GM23338 (cell line): Measurements from ENCODE around the gene MCRIP1. TPM values are rescaled to one million over a fixed set of nuclear protein-coding genes. Genes with fewer than 3 reads are reported as not detected.

ENCODE experiments used
- ATAC-seq: fragments of 200-7000 bp; cut with Tn5 transposase; 3 replicates; pipeline ENCODE4 v1.9.1; 2020
- DNase-seq: peaks from one replicate; pipeline ENCODE4 v3.0.0-alpha.2; 2015; ENCODE audit warnings: low spot score
- H2AFZ ChIP-seq: fragments of 200-600 bp; sonication (generic); 2 replicates; pipeline ENCODE4 v1.8.0; 2016; ENCODE audit warnings: antibody characterized with exemption, mild to moderate bottlenecking, moderate library complexity
- H3F3A ChIP-seq: fragments of 200-600 bp; sonication (generic); replicated peaks from 2 replicates; pipeline ENCODE4 v1.8.0; 2017; ENCODE audit warnings: antibody characterized with exemption, mixed run types, low read depth
- H3K27ac ChIP-seq: fragments of 200-600 bp; sonication (generic); 2 replicates; pipeline ENCODE4 v1.6.1; 2016; ENCODE audit warnings: low read depth
- H3K27me3 ChIP-seq: fragments of 200-600 bp; sonication (generic); 2 replicates; pipeline ENCODE4 v1.8.0; 2016; ENCODE audit warnings: mild to moderate bottlenecking, mixed run types, moderate library complexity; ENCODE audit not compliant: insufficient read depth
- H3K36me3 ChIP-seq: fragments of 200-600 bp; sonication (generic); 2 replicates; pipeline ENCODE4 v1.8.0; 2016; ENCODE audit warnings: mild to moderate bottlenecking; ENCODE audit not compliant: insufficient read depth
- H3K4me1 ChIP-seq: fragments of 200-600 bp; sonication (generic); 2 replicates; pipeline ENCODE4 v1.8.0; 2016; ENCODE audit warnings: mild to moderate bottlenecking, moderate library complexity; ENCODE audit not compliant: insufficient read depth
- H3K4me2 ChIP-seq: fragments of 200-600 bp; sonication (generic); 2 replicates; pipeline ENCODE4 v1.7.1; 2017; ENCODE audit warnings: mixed run types
- H3K4me3 ChIP-seq: fragments of 200-600 bp; sonication (generic); 2 replicates; pipeline ENCODE4 v1.6.1; 2016; ENCODE audit warnings: mixed run types
- H3K79me2 ChIP-seq: fragments of 200-600 bp; sonication (generic); replicated peaks from 2 replicates; pipeline ENCODE4 v1.8.0; 2017; ENCODE audit warnings: mild to moderate bottlenecking; ENCODE audit not compliant: insufficient read depth
- H3K9me2 ChIP-seq: fragments of 200-600 bp; sonication (generic); 2 replicates; pipeline ENCODE4 v1.8.0; 2017; ENCODE audit not compliant: insufficient read depth
- H4K20me1 ChIP-seq: fragments of 200-600 bp; sonication (generic); replicated peaks from 2 replicates; pipeline ENCODE4 v1.8.0; 2017; ENCODE audit warnings: mild to moderate bottlenecking; ENCODE audit not compliant: insufficient read depth
- H3K27ac Mint-ChIP-seq: 2 replicates; pipeline ENCODE4 v1.8.0; 2020; ENCODE audit warnings: inconsistent platforms, mild to moderate bottlenecking, moderate library complexity, mixed read lengths
- H3K27me3 Mint-ChIP-seq: 3 replicates; pipeline ENCODE4 v1.8.0; 2022; ENCODE audit warnings: low read depth, mild to moderate bottlenecking, moderate library complexity, mixed read lengths, inconsistent platforms; ENCODE audit not compliant: insufficient read depth, poor library complexity
- H3K36me3 Mint-ChIP-seq: 3 replicates; pipeline ENCODE4 v1.8.0; 2021; ENCODE audit warnings: low read depth, mild to moderate bottlenecking, inconsistent platforms, moderate library complexity, mixed read lengths
- H3K4me1 Mint-ChIP-seq: 3 replicates; pipeline ENCODE4 v1.8.0; 2020; ENCODE audit warnings: mild to moderate bottlenecking, inconsistent platforms, mixed read lengths
- H3K4me3 Mint-ChIP-seq: 3 replicates; pipeline ENCODE4 v1.8.0; 2021; ENCODE audit warnings: moderate library complexity, mild to moderate bottlenecking, inconsistent platforms, mixed read lengths
- H3K9me3 Mint-ChIP-seq: 3 replicates; pipeline ENCODE4 v1.8.0; 2020; ENCODE audit warnings: moderate library complexity, mild to moderate bottlenecking, inconsistent platforms, mixed read lengths
- CREB1 ChIP-seq: fragments of 250-450 bp; sonication (Bioruptor Pico); IDR thresholded peaks from 2 replicates; pipeline ENCODE4 v1.5.0; 2020; ENCODE audit warnings: low read depth, mild to moderate bottlenecking, moderate library complexity
- CTCF ChIP-seq, 2 experiments: fragments of 200-600 bp in 1 of 2; sonication (generic) in 1 of 2; conservative IDR thresholded peaks; 2 replicates each; pipeline versions ENCODE4 v1.5.1 to v1.6.1; 2016 to 2017; ENCODE audit warnings: antibody characterized with exemption in 2 of 2, low read depth in 2 of 2, mild to moderate bottlenecking in 2 of 2, moderate library complexity in 1 of 2
- EZH2 ChIP-seq: fragments of 200-600 bp; sonication (generic); IDR thresholded peaks from one replicate; pipeline ENCODE4 v1.8.0; 2017; ENCODE audit warnings: antibody characterized with exemption, mild to moderate bottlenecking, low read depth; ENCODE audit not compliant: unreplicated experiment
- JUNB ChIP-seq: IDR thresholded peaks from one replicate; pipeline ENCODE4 v1.6.1; 2016; ENCODE audit warnings: antibody characterized with exemption; ENCODE audit not compliant: unreplicated experiment
- NANOG ChIP-seq: IDR thresholded peaks from 2 replicates; pipeline ENCODE4 v1.6.1; 2016; ENCODE audit warnings: antibody characterized with exemption, borderline replicate concordance
- POLR2AphosphoS5 ChIP-seq: IDR thresholded peaks from 2 replicates; pipeline ENCODE4 v1.6.1; 2016; ENCODE audit warnings: antibody characterized with exemption, low read depth
- ZNF114 ChIP-seq: fragments of 250-450 bp; sonication (Bioruptor Pico); IDR thresholded peaks from 2 replicates; pipeline ENCODE4 v1.5.0; 2020; ENCODE audit warnings: mild to moderate bottlenecking, moderate library complexity
- polyA plus RNA-seq: library from polyadenylated mRNA; unstranded; fragments of >200 nt; fragmentation: Nextera tagmentation; extraction: Ambion mirVana; gene quantifications from 2 replicates; pipeline ENCODE4 v1.2.1, GENCODE V29; 2016
- total RNA-seq: library from RNA; depleted of rRNA; stranded (reverse); fragments of >200 nt; shearing (Covaris generic); gene quantifications from 2 replicates; pipeline ENCODE4 v1.2.3, GENCODE V29; 2014

The MCRIP1 gene
- total and polyA plus RNA-seq, 2 experiments from 2014 or later, result 85.2 to 101 TPM

DNA sequence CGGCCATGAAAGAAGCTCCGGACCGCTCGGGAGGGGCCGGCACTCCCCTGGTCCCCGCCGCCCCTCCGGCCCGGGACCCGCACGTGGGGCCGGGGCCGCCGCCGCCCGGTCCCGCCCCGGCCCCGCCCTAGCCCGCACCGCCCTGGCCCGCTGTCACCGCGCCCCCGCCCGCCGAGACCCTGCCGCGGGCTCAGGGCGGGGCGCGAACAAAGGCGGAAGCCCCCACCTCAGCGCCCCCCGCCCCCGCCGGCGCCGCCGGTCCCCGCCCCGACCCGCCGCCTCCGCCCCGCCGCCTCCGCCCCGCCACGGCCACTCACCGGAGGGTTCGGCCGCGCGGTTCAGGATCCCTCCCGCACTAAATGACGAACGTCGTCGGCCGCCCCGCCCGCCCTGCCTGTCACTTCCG, 37.9 kb upstream of the MCRIP1 start, which contains the start of gene ARHGDIA:
TSS of gene ARHGDIA (minus strand) at position 357 of the 406 bp plus-strand sequence. CDS start 1,407 bp downstream, outside the sequence.
- ATAC-seq, result peak; percentile 3; the same call in 2 of the 3 replicates
- Mint-ChIP-seq H3K4me1 (peaks cover 22% of the 10 kb centered on the region), H3K4me3 (peak within 1 kb of the TSS; percentile 84), H3K27ac (peak within 1 kb of the TSS; percentile 91; the same call in 1 of the 2 replicates), H3K36me3 (peaks cover 8% of the 10 kb centered on the region; the same call in 2 of the 3 replicates), H3K27me3 (peaks cover 46% of the 10 kb centered on the region), H3K9me3 (no peaks in the 10 kb centered on the region; the same call in 2 of the 3 replicates)
- H3K27me3 ChIP-seq, result no peaks in the 10 kb centered on the region
- H3K36me3 ChIP-seq, result no peaks in the 10 kb centered on the region
- peak within 1 kb of the TSS; percentile 96 for H3K4me3 ChIP-seq
- peaks cover 4% of the 10 kb centered on the region; the same call in 1 of the 2 replicates for H4K20me1 ChIP-seq
- TF ChIP-seq JUNB (no peak), CREB1 (CRISPR knock-in tag) (peak; percentile 70)
- peak within 1 kb of the TSS; percentile 79 for H3K27ac ChIP-seq
- H2AFZ ChIP-seq, result peak within 1 kb of the TSS; percentile 87
- peak within 1 kb of the TSS; percentile 94 for H3K4me2 ChIP-seq
- DNase-seq, result no peak
- peaks cover 38% of the 10 kb centered on the region for H3F3A ChIP-seq
- H3K9me2 ChIP-seq, result no peaks in the 10 kb centered on the region
- H3K4me1 ChIP-seq, result peaks cover 12% of the 10 kb centered on the region
- 0 out of 2 replicates have a peak, but pooled peaks cover 4% of the 10 kb centered on the region for H3K79me2 ChIP-seq

DNA sequence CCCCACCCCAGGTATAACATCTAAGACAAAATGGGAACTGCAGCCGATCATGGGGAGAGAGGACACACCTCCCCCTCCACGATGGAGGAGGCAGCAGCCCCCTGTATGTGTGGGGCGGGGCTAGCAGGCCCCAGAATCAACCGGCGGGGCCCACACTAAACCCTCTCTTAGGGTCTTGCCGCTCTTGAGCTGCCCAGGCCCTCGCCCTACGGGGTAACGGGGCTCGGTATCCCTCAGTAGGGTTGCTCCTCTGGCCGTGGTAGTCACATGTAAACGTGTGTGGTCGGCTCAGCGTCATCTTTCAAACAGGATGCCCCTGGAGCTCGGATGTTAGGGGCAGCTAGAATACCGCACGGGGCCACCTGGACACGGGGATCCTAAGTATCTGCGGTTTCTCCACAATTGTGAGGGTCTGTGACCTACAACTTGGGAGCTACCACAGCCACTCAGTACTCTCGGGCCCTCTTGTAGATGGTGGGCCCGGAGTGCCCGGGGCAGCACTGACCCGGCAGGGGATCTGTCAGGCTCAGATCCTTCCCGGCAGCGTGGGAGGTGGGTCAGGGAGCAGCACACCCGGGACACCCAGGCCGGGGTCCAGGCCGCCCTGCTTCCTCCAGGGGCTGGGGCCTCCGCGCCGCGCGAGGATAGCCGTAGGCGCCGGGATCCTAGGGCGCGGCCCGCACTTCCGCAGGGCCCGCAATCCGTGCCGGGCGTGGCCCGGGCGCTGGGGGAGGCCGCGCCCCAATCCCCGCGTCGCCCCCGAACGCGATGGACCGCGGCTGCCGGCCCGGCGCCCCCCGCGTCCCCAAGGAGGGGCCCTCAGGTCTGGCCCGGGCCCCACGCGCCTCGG, 37.3 kb upstream of the MCRIP1 start:
- H3K4me2 ChIP-seq, result peak overlapping the region; percentile 94

DNA sequence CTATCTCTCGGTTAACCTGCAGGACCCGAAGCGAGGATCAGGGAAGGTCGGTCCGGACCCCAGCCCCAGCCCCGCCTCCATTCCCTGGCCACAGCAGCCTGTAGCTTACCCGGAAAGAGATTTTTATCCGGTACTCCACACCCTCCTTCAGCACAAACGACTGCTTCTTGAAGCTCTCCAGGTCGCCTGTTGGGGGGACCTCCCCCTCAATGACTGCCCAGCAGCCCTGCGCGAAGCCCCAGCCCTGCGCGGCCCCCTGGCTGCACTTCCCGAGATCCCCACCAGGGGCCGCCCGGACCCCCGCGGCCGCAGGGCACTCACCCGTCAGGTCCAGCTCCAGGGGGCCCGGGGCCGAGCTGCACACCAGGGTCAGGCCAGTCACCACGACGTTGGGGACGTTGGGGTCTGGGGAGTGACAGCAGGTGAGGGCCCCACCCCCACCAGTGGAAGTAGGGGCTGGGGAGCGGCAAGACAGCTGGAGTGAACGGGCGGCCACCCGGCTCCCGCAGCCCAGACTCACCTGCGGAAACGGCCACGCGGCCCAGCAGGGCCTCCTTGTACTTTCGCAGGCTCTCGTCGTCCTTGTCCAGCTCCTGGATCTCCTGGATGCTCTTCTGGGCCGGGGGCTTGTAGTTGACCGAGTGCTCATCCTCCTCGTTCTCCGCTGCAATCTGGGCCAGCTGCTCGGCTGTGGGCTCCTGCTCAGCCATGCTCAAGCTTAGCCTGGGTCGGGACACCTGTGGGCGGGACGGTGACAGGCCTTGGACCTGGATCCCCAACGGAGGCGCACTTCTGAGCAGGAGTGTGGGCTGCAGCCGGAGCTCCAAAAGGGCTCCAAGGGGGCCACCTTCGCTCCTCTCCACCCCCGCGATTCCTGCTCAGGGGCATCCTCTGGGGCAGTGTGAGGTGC, 36.4 kb upstream of the MCRIP1 start:
- H3K4me2 ChIP-seq, result peak overlapping the region; percentile 94
- H3F3A ChIP-seq, result peaks cover 53% of the 10 kb centered on the region

More for the DNA sequence above, 37.3 kb upstream of the MCRIP1 start:
- Histone ChIP-seq H4K20me1 (peaks cover 7% of the 10 kb centered on the region), H3K79me2 (0 out of 2 replicates have a peak, but pooled peaks cover 4% of the 10 kb centered on the region), H3K9me2 (no peaks in the 10 kb centered on the region), H3K36me3 (no peaks in the 10 kb centered on the region), H3K27ac (peak overlapping the region; percentile 79), H3F3A (peaks cover 44% of the 10 kb centered on the region), H3K4me1 (peaks cover 12% of the 10 kb centered on the region), H3K27me3 (no peaks in the 10 kb centered on the region), H2AFZ (no peak overlapping the region), H3K4me3 (peak overlapping the region; percentile 85)
- ATAC-seq, result peak; percentile 8
- DNase-seq, result peak; percentile 56
- H3K4me1 Mint-ChIP-seq, result peaks cover 22% of the 10 kb centered on the region
- H3K27me3 Mint-ChIP-seq, result peaks cover 46% of the 10 kb centered on the region
- no peaks in the 10 kb centered on the region; the same call in 2 of the 3 replicates for H3K9me3 Mint-ChIP-seq
- peak overlapping the region; percentile 91; the same call in 1 of the 2 replicates for H3K27ac Mint-ChIP-seq
- TF ChIP-seq POLR2AphosphoS5, result peak; percentile 38; the same call in 1 of the 2 replicates
- TF ChIP-seq ZNF114 (CRISPR knock-in tag), result no peak
- peaks cover 8% of the 10 kb centered on the region; the same call in 2 of the 3 replicates for H3K36me3 Mint-ChIP-seq
- H3K4me3 Mint-ChIP-seq, result peak overlapping the region; percentile 80

More for the DNA sequence above, 36.4 kb upstream of the MCRIP1 start:
- no peak for TF ChIP-seq NANOG
- peak; percentile 76 to 79 for TF ChIP-seq CTCF (conservative IDR thresholded peaks at IDR 0.05; ENCODE audit: low read depth in 2 of 2)
- no peak for TF ChIP-seq EZH2
- no peak for TF ChIP-seq ZNF114 (CRISPR knock-in tag)
- peak; percentile 34; the same call in 1 of the 2 replicates for TF ChIP-seq CREB1 (CRISPR knock-in tag)
- peak; percentile 8; the same call in 1 of the 2 replicates for TF ChIP-seq POLR2AphosphoS5
- 0 out of 2 replicates have a peak, but pooled peaks cover 6% of the 10 kb centered on the region for H3K36me3 ChIP-seq
- ATAC-seq (peak; percentile 51), DNase-seq (peak; percentile 65)
- peaks cover 7% of the 10 kb centered on the region; the same call in 1 of the 2 replicates for H3K79me2 ChIP-seq
- peak overlapping the region; percentile 85 for H3K4me3 ChIP-seq
- Mint-ChIP-seq H3K9me3 (no peaks in the 10 kb centered on the region; the same call in 2 of the 3 replicates), H3K4me1 (peaks cover 22% of the 10 kb centered on the region), H3K4me3 (peak overlapping the region; percentile 80), H3K27ac (peak overlapping the region; percentile 91), H3K27me3 (peaks cover 45% of the 10 kb centered on the region), H3K36me3 (peaks cover 9% of the 10 kb centered on the region; the same call in 2 of the 3 replicates)
- H3K9me2 ChIP-seq, result no peaks in the 10 kb centered on the region
- H2AFZ ChIP-seq, result no peak overlapping the region
- peaks cover 12% of the 10 kb centered on the region for H3K4me1 ChIP-seq
- H3K27ac ChIP-seq, result peak overlapping the region; percentile 81
- no peaks in the 10 kb centered on the region for H3K27me3 ChIP-seq
- H4K20me1 ChIP-seq, result peaks cover 13% of the 10 kb centered on the region
